ENCODE measurements around the gene C6. TPM values are rescaled to one million over a fixed set of nuclear protein-coding genes. Genes with fewer than 3 reads are reported as not detected.

Gene C6
- total RNA-seq, 1 experiment from 2014 or later = 0.37 TPM

- no peaks in the 10 kb centered on the region for H3K79me2 ChIP-seq (ENCODE audit: insufficient read depth, low read length)
- no peaks in the 10 kb centered on the region for H3K9me3 ChIP-seq (ENCODE audit: control insufficient read depth in 1 of 2, insufficient read depth in 1 of 2, low read depth in 1 of 2, low read length in 2 of 2)
- ChIA-PET RAD21 (ENCODE audit: low non-redundant PET in 1 of 2, low total read pairs in 2 of 2, uncharacterized antibody in 2 of 2, unreplicated experiment in 2 of 2) (no interaction called here), POLR2A (no interaction called here), CTCF (no interaction called here)
- no peak overlapping the region for H2AFZ ChIP-seq (ENCODE audit: low read depth, low read length, poor library complexity, severe bottlenecking)
- no TSS peak for BruUV-seq (replicated peaks)
- no peaks in the 10 kb centered on the region for H4K20me1 ChIP-seq (ENCODE audit: insufficient read depth)
- ATAC-seq (no peak), DNase-seq (ENCODE audit: low read depth, low spot score) (no peak)
- H3K4me3 ChIP-seq (replicated peaks in 1 of 2; ENCODE audit: low read depth in 1 of 2, low read length in 2 of 2) = no peak overlapping the region
- H3K27ac ChIP-seq (ENCODE audit: low read depth, low read length) = no peak overlapping the region
- H3K27me3 ChIP-seq (ENCODE audit: insufficient read depth, low read length) = no peaks in the 10 kb centered on the region
- no peaks in the 10 kb centered on the region for H3K9me2 ChIP-seq (ENCODE audit: insufficient read depth)
- peaks cover 0 to 3% of the 10 kb centered on the region in 2 experiments; a peak in 1 of 4 replicates for H3K4me1 ChIP-seq (ENCODE audit: control insufficient read depth in 1 of 2, insufficient read depth in 2 of 2, low read length in 2 of 2)
- TF ChIP-seq CEBPB (IDR thresholded peaks at IDR 0.05; ENCODE audit: low read depth) (no peak), JUND (IDR thresholded peaks at IDR 0.05) (no peak), EZH2phosphoT487 (IDR thresholded peaks at IDR 0.05; ENCODE audit: borderline replicate concordance) (no peak), TCF7L2 (IDR thresholded peaks at IDR 0.05; ENCODE audit: borderline replicate concordance, extremely low read depth, insufficient read depth, insufficient read length) (no peak), SRF (IDR thresholded peaks at IDR 0.05; ENCODE audit: low read depth) (no peak), EZH2 (IDR thresholded peaks at IDR 0.05) (no peak), SIN3A (IDR thresholded peaks at IDR 0.05; ENCODE audit: low read depth) (no peak), EGR1 (IDR thresholded peaks at IDR 0.05; ENCODE audit: low read depth) (no peak), RAD21 (IDR thresholded peaks at IDR 0.05; ENCODE audit: low read depth) (no peak), SP1 (IDR thresholded peaks at IDR 0.05; ENCODE audit: low read depth) (no peak), POLR2A (IDR thresholded peaks at IDR 0.05; ENCODE audit: borderline replicate concordance, extremely low read depth, insufficient read depth, insufficient read length) (no peak), ZNF274 (IDR thresholded peaks at IDR 0.05; ENCODE audit: low read depth, low read length) (no peak), POLR2AphosphoS5 (IDR thresholded peaks at IDR 0.05; ENCODE audit: low read depth, low read length) (no peak)
- TF ChIP-seq, protein P1, sequence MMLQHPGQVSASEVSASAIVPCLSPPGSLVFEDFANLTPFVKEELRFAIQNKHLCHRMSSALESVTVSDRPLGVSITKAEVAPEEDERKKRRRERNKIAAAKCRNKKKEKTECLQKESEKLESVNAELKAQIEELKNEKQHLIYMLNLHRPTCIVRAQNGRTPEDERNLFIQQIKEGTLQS (IDR thresholded peaks at IDR 0.05) = no peak
- TF ChIP-seq, protein P2, sequence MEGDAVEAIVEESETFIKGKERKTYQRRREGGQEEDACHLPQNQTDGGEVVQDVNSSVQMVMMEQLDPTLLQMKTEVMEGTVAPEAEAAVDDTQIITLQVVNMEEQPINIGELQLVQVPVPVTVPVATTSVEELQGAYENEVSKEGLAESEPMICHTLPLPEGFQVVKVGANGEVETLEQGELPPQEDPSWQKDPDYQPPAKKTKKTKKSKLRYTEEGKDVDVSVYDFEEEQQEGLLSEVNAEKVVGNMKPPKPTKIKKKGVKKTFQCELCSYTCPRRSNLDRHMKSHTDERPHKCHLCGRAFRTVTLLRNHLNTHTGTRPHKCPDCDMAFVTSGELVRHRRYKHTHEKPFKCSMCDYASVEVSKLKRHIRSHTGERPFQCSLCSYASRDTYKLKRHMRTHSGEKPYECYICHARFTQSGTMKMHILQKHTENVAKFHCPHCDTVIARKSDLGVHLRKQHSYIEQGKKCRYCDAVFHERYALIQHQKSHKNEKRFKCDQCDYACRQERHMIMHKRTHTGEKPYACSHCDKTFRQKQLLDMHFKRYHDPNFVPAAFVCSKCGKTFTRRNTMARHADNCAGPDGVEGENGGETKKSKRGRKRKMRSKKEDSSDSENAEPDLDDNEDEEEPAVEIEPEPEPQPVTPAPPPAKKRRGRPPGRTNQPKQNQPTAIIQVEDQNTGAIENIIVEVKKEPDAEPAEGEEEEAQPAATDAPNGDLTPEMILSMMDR (IDR thresholded peaks at IDR 0.05 in 2 of 3, conservative IDR thresholded peaks at IDR 0.05 in 1 of 3; ENCODE audit: borderline replicate concordance in 1 of 3, insufficient read depth in 1 of 3, low read depth in 2 of 3, low read length in 2 of 3) = no peak
- TF ChIP-seq, protein P3, sequence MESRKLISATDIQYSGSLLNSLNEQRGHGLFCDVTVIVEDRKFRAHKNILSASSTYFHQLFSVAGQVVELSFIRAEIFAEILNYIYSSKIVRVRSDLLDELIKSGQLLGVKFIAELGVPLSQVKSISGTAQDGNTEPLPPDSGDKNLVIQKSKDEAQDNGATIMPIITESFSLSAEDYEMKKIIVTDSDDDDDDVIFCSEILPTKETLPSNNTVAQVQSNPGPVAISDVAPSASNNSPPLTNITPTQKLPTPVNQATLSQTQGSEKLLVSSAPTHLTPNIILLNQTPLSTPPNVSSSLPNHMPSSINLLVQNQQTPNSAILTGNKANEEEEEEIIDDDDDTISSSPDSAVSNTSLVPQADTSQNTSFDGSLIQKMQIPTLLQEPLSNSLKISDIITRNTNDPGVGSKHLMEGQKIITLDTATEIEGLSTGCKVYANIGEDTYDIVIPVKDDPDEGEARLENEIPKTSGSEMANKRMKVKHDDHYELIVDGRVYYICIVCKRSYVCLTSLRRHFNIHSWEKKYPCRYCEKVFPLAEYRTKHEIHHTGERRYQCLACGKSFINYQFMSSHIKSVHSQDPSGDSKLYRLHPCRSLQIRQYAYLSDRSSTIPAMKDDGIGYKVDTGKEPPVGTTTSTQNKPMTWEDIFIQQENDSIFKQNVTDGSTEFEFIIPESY (IDR thresholded peaks at IDR 0.05; ENCODE audit: extremely low read depth, insufficient replicate concordance, low read length) = no peak
- H3K4me2 ChIP-seq (ENCODE audit: low read length) = no peak overlapping the region
- no peak overlapping the region for H3K9ac ChIP-seq (ENCODE audit: low read length)
- no peaks in the 10 kb centered on the region for H3K36me3 ChIP-seq (ENCODE audit: control insufficient read depth in 1 of 2, insufficient read depth in 2 of 2, low read length in 2 of 2)
- intact Hi-C loops (cut with micrococcal nuclease) = no loop called here
Observed at GRCh38 chr5:41093803-41094202, 119.5 kb downstream of the C6 start.

Other genes starting within 250 kb of the C6 start
- not detected for gene MROH2B, start 142.2 kb downstream of the C6 start, total RNA-seq (2021; ENCODE audit: unreplicated experiment)

Data from HCT116 (cell line).